ENCODE results near the gene ASIC2.

The ASIC2 gene

DNA sequence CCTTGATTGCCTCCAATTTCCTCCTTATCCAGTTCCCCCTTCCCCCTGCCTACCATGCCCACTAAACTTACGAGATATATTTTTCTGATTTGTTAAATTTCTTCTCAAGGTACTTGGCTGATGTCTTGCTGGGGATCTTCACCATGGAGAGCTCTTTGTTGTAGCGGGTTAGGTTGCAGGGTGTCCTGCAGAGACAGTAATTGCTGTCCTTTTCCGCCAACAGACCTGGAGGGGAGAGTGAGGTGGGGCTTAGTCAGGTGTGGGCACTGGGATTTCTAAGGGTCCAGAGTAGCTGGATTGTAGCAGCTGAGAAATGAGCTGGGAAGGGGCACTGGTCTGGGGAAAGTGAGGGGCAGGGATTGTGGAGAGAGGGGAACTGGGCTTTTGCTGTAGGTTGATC is 269.3 kb downstream of the ASIC2 start:
- Histone ChIP-seq H3K79me2 (ENCODE audit: control insufficient read depth, low read length) (no peaks in the 10 kb centered on the region), H3K27me3 (ENCODE audit: control insufficient read depth, low read length) (no peaks in the 10 kb centered on the region), H3K27ac (ENCODE audit: low read depth, low read length) (no peak overlapping the region), H3K4me2 (ENCODE audit: low read length) (no peak overlapping the region), H3K9me2 (replicated peaks; ENCODE audit: control insufficient read depth, low read length) (no peaks in the 10 kb centered on the region), H3F3A (ENCODE audit: control insufficient read depth, insufficient read depth) (no peaks in the 10 kb centered on the region), H4K20me1 (ENCODE audit: control insufficient read depth, insufficient read depth, low read depth, low read length) (no peaks in the 10 kb centered on the region), H3K36me3 (ENCODE audit: control insufficient read depth, low read length) (no peaks in the 10 kb centered on the region), H3K4me1 (ENCODE audit: control insufficient read depth, low read length) (no peaks in the 10 kb centered on the region), H3K4me3 (ENCODE audit: low read length) (no peak overlapping the region), H3K9me3 (ENCODE audit: control insufficient read depth, insufficient read depth, low read length) (no peaks in the 10 kb centered on the region)
- TF ChIP-seq, protein P1, sequence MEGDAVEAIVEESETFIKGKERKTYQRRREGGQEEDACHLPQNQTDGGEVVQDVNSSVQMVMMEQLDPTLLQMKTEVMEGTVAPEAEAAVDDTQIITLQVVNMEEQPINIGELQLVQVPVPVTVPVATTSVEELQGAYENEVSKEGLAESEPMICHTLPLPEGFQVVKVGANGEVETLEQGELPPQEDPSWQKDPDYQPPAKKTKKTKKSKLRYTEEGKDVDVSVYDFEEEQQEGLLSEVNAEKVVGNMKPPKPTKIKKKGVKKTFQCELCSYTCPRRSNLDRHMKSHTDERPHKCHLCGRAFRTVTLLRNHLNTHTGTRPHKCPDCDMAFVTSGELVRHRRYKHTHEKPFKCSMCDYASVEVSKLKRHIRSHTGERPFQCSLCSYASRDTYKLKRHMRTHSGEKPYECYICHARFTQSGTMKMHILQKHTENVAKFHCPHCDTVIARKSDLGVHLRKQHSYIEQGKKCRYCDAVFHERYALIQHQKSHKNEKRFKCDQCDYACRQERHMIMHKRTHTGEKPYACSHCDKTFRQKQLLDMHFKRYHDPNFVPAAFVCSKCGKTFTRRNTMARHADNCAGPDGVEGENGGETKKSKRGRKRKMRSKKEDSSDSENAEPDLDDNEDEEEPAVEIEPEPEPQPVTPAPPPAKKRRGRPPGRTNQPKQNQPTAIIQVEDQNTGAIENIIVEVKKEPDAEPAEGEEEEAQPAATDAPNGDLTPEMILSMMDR (IDR thresholded peaks at IDR 0.05; ENCODE audit: low read depth, low read length, poor library complexity, severe bottlenecking), result no peak
- TF ChIP-seq EZH2phosphoT487 (IDR thresholded peaks at IDR 0.05; ENCODE audit: borderline replicate concordance, low read length), result no peak

DNA sequence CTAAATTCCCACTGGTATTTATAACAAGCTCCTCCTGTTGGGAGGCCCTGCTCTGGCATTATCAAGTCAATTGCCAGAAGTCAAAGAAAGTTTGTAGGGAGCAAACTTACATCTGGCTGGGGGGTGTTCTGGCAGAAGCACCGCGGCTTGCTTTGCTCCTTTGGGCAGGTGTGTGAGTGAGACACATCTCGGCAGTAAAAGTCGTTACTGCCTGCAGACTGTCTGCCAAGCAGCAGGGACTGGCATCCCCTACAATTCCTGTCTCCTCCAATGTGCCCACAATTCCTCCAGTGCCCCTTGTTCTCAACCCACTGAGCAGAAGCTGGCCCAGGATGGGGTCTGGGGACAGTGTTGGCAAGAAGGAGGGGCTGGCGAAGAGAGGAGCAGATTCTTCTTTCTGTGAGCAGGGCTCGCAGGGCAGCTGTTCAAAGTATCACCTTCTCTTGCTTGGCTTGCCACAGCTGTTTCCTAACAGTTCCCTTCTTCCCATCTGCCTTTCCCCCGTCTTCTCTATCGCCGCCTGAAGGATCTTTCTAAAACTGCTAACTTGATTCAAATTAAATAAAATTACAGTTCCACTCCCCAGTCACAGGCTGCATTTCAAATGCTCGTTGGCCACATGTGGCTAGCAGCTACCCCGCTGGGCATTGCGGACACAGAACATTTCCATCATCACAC is 271.2 kb downstream of the ASIC2 start:
- H3K4me3 ChIP-seq (ENCODE audit: low read length), result no peak overlapping the region
- H3K27me3 ChIP-seq (ENCODE audit: control insufficient read depth, low read length), result no peaks in the 10 kb centered on the region
- no peaks in the 10 kb centered on the region for H3K79me2 ChIP-seq (ENCODE audit: control insufficient read depth, low read length)
- no peaks in the 10 kb centered on the region for H3F3A ChIP-seq (ENCODE audit: control insufficient read depth, insufficient read depth)
- H3K4me1 ChIP-seq (ENCODE audit: control insufficient read depth, low read length), result no peaks in the 10 kb centered on the region
- no peak overlapping the region for H3K4me2 ChIP-seq (ENCODE audit: low read length)
- TF ChIP-seq, protein P1 (IDR thresholded peaks at IDR 0.05; ENCODE audit: low read depth, low read length, poor library complexity, severe bottlenecking), result no peak
- TF ChIP-seq EZH2phosphoT487 (IDR thresholded peaks at IDR 0.05; ENCODE audit: borderline replicate concordance, low read length), result no peak
- no peaks in the 10 kb centered on the region for H3K9me3 ChIP-seq (ENCODE audit: control insufficient read depth, insufficient read depth, low read length)
- no peaks in the 10 kb centered on the region for H3K9me2 ChIP-seq (replicated peaks; ENCODE audit: control insufficient read depth, low read length)
- H3K36me3 ChIP-seq (ENCODE audit: control insufficient read depth, low read length), result no peaks in the 10 kb centered on the region
- no peaks in the 10 kb centered on the region for H4K20me1 ChIP-seq (ENCODE audit: control insufficient read depth, insufficient read depth, low read depth, low read length)
- H3K27ac ChIP-seq (ENCODE audit: low read depth, low read length), result no peak overlapping the region

DNA sequence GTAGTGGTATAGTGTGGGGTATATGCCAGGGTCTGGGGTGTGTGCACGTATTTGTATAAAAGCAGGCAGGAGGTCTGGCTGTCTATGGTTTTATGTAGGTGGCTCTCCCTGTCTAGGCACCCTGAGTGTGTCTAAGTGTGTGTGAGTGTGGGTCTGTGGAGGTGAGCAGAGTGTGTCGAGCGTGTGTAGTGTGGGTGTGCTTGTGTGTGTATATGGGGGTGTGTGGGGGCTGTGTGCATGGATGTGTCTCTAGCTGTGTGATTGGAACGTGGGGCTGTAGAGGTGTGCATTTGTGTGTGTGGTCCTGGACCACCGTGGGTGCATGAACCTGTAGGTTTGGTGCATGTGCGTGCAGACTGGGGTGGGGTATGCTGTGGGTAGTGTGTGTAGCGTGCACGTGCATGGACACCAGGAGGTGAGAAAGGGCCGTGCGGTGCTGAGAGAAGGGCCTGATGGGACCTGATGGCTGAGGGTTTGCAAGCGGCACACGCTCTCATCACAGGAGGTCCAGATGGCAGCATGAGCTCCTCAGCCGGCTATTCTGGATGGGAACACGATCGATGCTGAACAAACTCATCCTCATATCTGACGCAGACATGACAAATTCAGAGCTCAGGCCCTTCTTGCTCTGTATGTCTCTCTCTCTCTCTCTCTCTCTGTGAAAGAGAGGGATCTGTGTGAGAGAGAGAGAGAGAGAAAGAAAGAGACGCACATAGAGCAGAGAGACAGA is 273.8 kb downstream of the ASIC2 start:
- H3K36me3 ChIP-seq (ENCODE audit: control insufficient read depth, low read length), result no peaks in the 10 kb centered on the region
- H3K9me2 ChIP-seq (replicated peaks; ENCODE audit: control insufficient read depth, low read length), result no peaks in the 10 kb centered on the region
- H3F3A ChIP-seq (ENCODE audit: control insufficient read depth, insufficient read depth), result no peaks in the 10 kb centered on the region
- no peak overlapping the region for H3K4me2 ChIP-seq (ENCODE audit: low read length)
- TF ChIP-seq, protein P1 (IDR thresholded peaks at IDR 0.05; ENCODE audit: low read depth, low read length, poor library complexity, severe bottlenecking), result no peak
- no peaks in the 10 kb centered on the region for H3K79me2 ChIP-seq (ENCODE audit: control insufficient read depth, low read length)
- H3K27me3 ChIP-seq (ENCODE audit: control insufficient read depth, low read length), result no peaks in the 10 kb centered on the region
- H3K4me1 ChIP-seq (ENCODE audit: control insufficient read depth, low read length), result no peaks in the 10 kb centered on the region
- H3K27ac ChIP-seq (ENCODE audit: low read depth, low read length), result no peak overlapping the region
- no peaks in the 10 kb centered on the region for H4K20me1 ChIP-seq (ENCODE audit: control insufficient read depth, insufficient read depth, low read depth, low read length)
- no peak overlapping the region for H3K4me3 ChIP-seq (ENCODE audit: low read length)
- H3K9me3 ChIP-seq (ENCODE audit: control insufficient read depth, insufficient read depth, low read length), result no peaks in the 10 kb centered on the region
